GM12873 (cell line): ENCODE results near the gene TTC7B.

ENCODE experiments used
- TF ChIP-seq, protein P1 (sequence below): IDR thresholded peaks from 2 replicates; pipeline ENCODE4 v1.5.1; 2012; ENCODE audit warnings: low read depth, mild to moderate bottlenecking, moderate library complexity, low read length, control low read depth; ENCODE audit not compliant: insufficient read depth; ENCODE audit errors: missing control alignments

The TTC7B gene

DNA sequence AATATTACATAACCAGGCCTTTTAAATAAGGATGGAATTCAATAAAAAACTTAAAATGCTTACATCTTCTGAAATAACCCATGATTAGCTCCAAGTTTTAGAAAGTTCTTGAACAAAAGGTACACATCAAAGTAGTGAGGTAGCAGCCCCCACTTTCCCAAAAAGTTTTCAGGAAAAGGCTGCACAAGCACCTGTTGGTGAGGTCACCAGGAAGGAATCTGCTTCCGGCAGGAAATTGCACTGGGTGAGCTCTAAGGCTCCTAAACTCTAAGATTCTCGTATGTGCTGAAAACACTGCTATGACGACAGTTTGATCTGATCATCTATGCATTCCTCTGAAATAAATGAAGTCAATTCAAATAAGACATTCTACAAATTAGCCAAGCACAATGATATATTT is 34.3 kb upstream of the TTC7B start:
- TF ChIP-seq, protein P1, sequence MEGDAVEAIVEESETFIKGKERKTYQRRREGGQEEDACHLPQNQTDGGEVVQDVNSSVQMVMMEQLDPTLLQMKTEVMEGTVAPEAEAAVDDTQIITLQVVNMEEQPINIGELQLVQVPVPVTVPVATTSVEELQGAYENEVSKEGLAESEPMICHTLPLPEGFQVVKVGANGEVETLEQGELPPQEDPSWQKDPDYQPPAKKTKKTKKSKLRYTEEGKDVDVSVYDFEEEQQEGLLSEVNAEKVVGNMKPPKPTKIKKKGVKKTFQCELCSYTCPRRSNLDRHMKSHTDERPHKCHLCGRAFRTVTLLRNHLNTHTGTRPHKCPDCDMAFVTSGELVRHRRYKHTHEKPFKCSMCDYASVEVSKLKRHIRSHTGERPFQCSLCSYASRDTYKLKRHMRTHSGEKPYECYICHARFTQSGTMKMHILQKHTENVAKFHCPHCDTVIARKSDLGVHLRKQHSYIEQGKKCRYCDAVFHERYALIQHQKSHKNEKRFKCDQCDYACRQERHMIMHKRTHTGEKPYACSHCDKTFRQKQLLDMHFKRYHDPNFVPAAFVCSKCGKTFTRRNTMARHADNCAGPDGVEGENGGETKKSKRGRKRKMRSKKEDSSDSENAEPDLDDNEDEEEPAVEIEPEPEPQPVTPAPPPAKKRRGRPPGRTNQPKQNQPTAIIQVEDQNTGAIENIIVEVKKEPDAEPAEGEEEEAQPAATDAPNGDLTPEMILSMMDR, result no peak

DNA sequence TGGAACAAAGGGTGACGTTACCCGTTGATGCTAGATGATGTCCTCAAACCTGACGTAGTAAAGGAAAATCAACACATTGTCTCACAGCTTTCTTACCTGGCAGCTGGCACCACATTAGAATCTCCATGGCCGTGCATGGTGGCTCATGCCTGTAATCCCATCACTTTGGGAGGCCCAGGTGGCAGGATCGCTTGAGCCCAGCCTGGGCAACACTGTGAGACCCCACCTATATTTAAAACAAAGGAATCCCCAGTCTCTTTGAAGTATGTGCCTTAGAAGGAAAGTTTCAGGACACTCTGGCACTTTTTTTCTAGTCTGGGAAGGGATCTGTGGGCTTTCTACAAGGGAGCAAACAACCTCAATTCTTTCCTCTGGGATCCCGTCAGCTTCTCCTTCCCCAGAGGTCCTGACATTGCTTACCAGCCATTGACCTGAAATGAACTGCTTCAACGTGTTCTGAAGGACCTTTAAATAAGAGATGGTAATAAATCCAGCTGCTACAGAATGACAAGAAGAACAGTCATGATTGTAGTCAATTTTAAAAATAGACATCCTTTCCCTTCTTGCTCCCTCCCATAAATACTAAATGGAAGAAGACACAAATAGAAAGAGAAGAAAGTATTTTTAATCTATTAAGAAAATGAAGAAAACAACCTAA is 33.7 kb upstream of the TTC7B start:
- TF ChIP-seq, protein P1, result no peak

DNA sequence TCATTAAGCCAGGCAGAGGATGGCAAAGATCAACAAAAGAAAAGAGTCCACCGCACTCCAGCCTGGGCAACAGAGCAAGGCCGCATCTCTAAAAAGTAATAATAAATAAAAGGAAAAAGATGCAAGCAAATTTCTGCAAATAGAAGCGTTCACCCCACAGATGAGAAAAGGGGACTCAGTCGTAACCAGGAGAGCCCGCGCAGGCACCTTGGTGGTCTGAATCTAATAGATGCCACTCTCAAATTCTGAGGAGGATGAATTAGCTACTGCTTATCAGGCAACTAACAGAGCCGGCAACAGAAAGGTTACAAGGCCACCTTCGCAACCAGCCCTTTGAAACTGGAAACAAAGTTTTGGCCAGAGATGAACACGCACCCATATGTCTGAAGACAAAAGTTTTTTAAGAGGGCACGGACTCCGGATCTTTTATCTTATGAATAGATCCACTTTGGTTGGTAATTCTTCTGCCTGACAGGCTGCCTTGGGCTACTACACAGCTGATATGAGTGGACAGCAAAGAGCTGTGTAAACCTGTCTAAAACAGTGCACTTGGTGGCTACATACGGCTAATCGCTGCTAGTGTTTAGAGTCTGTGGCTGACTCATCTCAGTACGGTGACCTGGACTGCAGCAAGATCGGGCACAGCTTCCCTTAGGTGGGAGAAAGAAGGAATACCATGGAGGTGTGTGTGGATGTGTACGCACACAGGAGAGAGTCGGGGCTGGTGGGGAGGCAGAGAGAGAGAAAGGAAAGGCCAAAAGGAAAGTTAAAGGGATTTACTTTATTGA is 32.9 kb upstream of the TTC7B start:
- TF ChIP-seq, protein P1, result no peak

DNA sequence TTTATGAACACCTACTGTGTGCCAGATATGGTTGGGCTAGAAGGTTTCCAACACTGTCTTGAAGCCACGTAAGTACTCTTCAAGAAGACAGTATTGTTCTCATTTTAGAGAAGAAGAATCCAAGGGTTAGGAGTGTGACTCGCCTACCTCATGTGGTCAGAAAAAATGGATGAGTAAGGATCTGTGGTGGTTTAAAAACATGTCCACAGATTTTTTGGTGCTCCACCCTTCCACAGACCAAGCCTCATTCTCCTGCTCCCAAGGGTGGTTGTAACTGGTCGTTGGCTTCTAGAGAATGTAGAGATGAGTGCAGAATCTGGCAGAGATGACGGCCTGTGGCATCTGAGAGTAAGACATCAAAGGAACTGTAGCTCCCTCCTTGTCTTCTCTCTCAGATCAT is 30.3 kb upstream of the TTC7B start:
- TF ChIP-seq, protein P1, result no peak

DNA sequence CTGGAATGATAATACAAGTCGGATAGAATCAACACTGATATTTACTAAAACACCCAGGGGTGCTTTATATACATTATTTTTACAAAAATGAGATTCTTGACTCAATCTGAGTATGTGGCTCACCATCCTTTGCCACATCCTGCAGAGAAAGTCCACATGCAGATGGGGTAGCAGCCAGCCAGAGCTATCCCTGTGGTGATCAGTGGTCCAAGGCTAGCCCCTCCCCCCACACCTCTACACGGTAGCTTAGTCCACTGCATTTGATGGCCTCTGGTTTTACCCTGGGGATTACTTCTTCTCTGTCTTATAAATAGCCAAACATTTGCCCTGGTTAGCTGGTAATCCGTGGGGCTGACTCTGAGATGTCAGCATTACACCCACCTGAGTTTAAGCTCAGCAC is 28.1 kb upstream of the TTC7B start:
- TF ChIP-seq, protein P1, result no peak

DNA sequence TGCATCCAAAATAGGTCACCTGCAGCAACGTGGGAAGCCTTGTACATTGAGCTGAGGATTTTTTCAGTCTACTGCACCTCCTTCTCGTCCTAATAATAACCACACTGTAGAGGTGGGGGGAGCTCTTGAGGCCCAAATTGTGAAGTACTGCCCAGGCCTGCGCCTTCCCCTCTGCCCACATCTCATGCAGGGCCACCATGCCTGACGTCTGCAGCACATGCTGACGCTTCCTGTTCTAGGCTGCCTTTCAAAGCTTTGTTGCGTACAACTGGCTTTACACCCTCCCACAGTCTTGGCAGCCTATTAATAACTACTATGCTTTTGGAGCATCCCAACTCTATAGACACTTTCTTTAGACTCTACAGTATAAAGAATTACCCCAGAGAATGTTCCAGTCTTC is 26.5 kb upstream of the TTC7B start:
- TF ChIP-seq, protein P1, result no peak

DNA sequence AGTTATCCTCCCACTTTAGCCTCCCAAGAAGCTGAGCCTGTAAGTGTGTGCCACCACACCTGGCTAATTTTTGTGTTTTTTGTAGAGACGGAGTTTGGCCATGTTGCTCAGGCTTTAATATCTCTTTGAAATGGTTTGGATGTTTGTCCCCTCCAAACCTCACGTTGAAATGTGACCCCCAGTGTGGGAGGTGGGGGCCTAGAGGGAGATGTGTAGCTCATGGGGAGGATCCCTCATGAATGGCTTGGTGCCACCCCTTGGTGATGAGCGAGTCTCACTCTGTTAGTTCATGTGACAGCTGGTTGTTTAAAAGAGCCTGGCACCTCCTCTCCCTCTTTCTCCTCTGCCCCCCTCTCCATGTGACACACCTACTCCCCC is 23.6 kb upstream of the TTC7B start:
- TF ChIP-seq, protein P1, result no peak
